Osteocyte (in vitro differentiated cells): ENCODE results near the gene INTS1. TPM values are rescaled to one million over a fixed set of nuclear protein-coding genes. Genes with fewer than 3 reads are reported as not detected.

ENCODE experiments used
- DNase-seq: peaks from one replicate; pipeline ENCODE4 v3.0.0; 2021; ENCODE audit warnings: mixed read lengths; ENCODE audit not compliant: unreplicated experiment; ENCODE audit errors: extremely low spot score
- H3K27ac Mint-ChIP-seq: one replicate; pipeline ENCODE4 v1.8.0; 2021; ENCODE audit warnings: mild to moderate bottlenecking, mixed read lengths; ENCODE audit not compliant: unreplicated experiment
- H3K27me3 Mint-ChIP-seq: one replicate; pipeline ENCODE4 v1.8.0; 2021; ENCODE audit warnings: mixed read lengths; ENCODE audit not compliant: unreplicated experiment
- H3K36me3 Mint-ChIP-seq: one replicate; pipeline ENCODE4 v1.8.0; 2021; ENCODE audit warnings: mixed read lengths; ENCODE audit not compliant: unreplicated experiment
- H3K4me1 Mint-ChIP-seq: one replicate; pipeline ENCODE4 v1.8.0; 2021; ENCODE audit warnings: mixed read lengths; ENCODE audit not compliant: unreplicated experiment
- H3K4me3 Mint-ChIP-seq: one replicate; pipeline ENCODE4 v1.8.0; 2021; ENCODE audit warnings: mild to moderate bottlenecking, moderate library complexity, mixed read lengths; ENCODE audit not compliant: unreplicated experiment
- H3K9me3 Mint-ChIP-seq: one replicate; pipeline ENCODE4 v1.8.0; 2021; ENCODE audit warnings: mixed read lengths; ENCODE audit not compliant: unreplicated experiment
- total RNA-seq: library from RNA; stranded (reverse); gene quantifications from 2 replicates; pipeline ENCODE4 v1.2.1, GENCODE V29; 2021
- TF ChIP-seq, protein P1 (sequence below): fragments of 200-600 bp; sonication (generic); IDR thresholded peaks from 2 replicates; pipeline ENCODE4 v1.5.0; 2021; ENCODE audit warnings: antibody characterized with exemption, mild to moderate bottlenecking, moderate library complexity

The INTS1 gene
- total RNA-seq, 1 donor from 2014 or later: 121 TPM

DNA sequence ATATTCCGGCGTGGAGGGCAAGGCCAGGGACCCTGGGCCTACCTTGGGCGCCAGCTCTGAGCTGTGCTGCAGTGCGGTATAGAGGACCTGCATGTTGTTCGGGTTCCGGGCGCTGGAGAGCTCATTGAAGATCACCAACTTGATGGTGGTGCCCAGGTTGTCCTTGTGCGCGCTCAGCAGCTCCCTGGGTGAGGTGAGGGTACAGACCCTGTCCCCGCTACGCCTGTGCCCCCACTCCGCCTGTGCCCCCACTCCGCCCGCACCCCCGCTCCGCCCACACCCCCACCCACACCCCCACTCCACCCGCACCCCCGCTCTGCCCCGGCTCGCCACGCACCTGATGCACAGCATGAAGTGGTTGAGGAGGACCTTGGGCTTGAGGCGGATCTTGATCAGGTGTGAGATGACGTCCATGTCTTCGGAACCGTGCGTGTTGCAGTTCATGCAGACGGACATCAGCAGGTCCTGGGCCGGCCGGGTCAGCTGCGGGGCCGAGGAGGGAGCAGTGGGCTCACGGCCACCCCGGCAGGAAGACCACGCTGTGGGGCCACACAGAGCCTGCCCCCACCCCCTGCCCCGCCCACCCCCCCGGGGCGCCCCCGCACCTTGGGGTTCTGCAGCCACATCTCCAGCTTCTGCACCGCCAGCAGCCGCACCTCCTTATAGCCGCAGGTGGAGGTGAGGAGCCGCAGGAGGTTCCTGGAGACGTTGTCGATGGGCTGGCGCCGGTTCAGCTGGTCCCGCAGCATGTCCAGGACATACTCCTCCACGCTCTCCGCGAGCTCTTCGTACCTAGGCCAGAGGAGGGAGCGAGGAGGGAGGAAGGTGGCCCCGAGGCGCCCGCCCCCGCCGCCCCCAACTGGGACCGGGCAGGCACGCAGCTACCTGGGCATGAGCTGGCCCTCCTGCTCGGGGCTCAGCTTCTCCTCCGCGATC lies 5.6 kb downstream of the INTS1 start:
- DNase-seq: no peak
- Mint-ChIP-seq H3K4me1 (peaks cover 13% of the 10 kb centered on the region), H3K27ac (no peak overlapping the region), H3K27me3 (no peaks in the 10 kb centered on the region), H3K4me3 (no peak overlapping the region), H3K36me3 (peaks cover 16% of the 10 kb centered on the region), H3K9me3 (no peaks in the 10 kb centered on the region)
- TF ChIP-seq, protein P1, sequence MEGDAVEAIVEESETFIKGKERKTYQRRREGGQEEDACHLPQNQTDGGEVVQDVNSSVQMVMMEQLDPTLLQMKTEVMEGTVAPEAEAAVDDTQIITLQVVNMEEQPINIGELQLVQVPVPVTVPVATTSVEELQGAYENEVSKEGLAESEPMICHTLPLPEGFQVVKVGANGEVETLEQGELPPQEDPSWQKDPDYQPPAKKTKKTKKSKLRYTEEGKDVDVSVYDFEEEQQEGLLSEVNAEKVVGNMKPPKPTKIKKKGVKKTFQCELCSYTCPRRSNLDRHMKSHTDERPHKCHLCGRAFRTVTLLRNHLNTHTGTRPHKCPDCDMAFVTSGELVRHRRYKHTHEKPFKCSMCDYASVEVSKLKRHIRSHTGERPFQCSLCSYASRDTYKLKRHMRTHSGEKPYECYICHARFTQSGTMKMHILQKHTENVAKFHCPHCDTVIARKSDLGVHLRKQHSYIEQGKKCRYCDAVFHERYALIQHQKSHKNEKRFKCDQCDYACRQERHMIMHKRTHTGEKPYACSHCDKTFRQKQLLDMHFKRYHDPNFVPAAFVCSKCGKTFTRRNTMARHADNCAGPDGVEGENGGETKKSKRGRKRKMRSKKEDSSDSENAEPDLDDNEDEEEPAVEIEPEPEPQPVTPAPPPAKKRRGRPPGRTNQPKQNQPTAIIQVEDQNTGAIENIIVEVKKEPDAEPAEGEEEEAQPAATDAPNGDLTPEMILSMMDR: no peak

DNA sequence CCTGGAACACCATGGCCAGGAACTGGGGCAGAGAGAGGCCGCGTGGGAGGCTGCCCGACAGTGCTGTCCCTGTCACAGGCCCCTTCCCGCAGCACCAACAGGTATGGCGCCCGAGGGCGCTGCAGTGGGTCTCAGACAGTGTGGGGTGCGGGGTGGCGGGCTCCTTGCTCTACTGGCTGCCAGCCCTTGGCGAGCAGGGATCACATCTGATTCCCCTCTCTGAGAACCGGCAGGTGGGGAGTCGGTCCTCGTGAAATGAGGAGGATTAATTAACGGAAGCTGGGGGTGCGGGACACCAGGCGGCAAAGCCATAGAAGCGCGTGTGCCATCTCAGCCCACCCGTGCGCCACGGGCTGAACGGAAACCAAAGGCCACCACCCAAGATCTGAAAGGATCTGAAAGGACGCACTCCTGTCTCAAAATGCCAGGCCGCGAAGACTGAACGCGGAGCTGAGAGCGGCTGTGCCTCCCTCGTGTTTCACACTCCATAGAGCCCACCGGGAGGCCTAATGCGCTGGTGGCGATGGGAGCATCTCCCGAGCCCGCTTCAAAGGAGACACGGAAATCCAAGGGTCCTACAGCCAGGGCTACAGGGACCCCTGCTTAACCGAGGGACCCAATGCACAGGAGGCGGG lies 6.8 kb downstream of the INTS1 start:
- Mint-ChIP-seq H3K36me3 (peaks cover 17% of the 10 kb centered on the region), H3K27me3 (no peaks in the 10 kb centered on the region), H3K4me3 (no peak overlapping the region), H3K9me3 (no peaks in the 10 kb centered on the region), H3K27ac (no peak overlapping the region), H3K4me1 (peaks cover 7% of the 10 kb centered on the region)
- TF ChIP-seq, protein P1: no peak
- no peak for DNase-seq

DNA sequence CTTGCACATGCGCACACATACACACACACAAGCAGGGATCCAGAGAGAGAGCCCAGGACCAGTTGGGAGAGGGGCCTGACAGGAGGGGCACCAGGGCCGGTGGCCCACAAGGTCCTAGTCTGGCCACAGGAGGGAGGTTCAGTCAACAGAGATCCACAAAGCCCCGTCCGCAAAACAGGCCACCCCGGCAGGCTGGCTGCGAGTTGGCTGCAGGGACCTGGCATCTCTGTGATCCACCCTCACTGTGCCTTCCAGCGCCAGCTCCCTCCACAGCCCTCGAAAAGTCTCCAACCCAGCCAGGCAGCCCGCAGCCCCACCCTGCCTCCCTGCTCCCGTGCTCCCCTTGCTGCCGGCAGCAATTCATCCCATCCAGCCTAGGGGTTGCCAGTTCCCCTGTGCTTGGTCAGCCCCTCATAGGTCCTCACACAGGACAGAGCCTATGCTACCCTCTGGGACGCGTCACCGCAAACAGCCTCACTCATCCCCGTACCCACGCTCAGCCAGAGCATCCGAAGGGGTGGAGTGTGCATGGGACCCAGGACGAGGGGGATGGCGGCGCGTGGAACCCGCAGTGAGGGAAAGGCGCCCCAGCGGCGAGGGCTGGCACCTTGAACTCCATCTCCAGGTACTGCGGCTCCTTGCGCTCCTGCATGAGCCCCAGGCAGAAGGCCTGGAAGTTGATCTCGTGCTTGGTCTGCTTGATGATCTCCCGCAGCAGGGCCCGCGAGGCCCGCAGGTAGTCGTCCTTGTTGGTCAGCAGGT lies 7.5 kb downstream of the INTS1 start:
- no peak overlapping the region for H3K27ac Mint-ChIP-seq
- no peaks in the 10 kb centered on the region for H3K9me3 Mint-ChIP-seq
- TF ChIP-seq, protein P1: no peak
- H3K4me1 Mint-ChIP-seq: no peaks in the 10 kb centered on the region
- H3K4me3 Mint-ChIP-seq: no peak overlapping the region
- no peaks in the 10 kb centered on the region for H3K27me3 Mint-ChIP-seq
- peaks cover 23% of the 10 kb centered on the region for H3K36me3 Mint-ChIP-seq
- DNase-seq: no peak

DNA sequence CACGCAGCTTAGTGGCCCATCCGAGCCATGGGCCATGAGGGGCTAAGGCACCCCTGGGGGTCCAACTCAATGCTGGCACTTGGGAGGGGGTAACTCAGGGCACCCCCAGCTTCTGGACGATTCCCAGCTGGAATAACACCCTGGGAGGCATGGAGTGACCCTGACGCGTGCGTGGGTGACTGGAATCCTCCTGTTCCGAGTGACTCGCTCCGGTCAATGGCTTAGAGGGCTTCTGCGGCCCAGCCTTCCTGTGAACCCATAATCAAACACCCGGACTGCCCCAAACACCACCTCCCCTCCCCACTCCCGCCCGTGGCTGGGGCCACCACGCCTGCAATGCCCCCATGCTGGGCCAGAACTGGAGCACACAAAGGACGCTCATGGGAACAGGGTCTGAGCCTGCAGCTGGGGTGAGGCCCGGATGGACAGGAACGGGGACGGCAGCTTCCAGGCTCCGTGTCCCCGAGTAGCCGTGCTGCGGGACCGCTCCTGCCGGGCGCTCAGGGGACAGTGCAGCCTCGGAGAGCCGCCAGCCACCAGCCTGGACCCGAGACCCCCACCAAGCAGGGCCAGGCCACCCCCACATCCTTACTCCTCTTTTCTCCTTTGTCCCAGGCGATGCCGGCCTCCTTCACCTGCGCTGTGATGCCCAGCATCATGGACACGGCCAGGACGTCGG lies 8.5 kb downstream of the INTS1 start:
- H3K9me3 Mint-ChIP-seq: no peaks in the 10 kb centered on the region
- no peak overlapping the region for H3K27ac Mint-ChIP-seq
- H3K4me1 Mint-ChIP-seq: no peaks in the 10 kb centered on the region
- DNase-seq: no peak
- peaks cover 24% of the 10 kb centered on the region for H3K36me3 Mint-ChIP-seq
- H3K27me3 Mint-ChIP-seq: no peaks in the 10 kb centered on the region
- H3K4me3 Mint-ChIP-seq: no peak overlapping the region
- TF ChIP-seq, protein P1: no peak
